RPMI8226 (cell line): ENCODE data around the gene DLL1.
"Not testable (repeated sequence)": the region's sequence is repeated elsewhere in the genome, so short reads cannot be mapped to it uniquely, and the experiment has no call there.

Experiments
- DNase-seq: peaks from one replicate; pipeline ENCODE4 v3.0.0-alpha.2; 2015

Gene DLL1, protein sequence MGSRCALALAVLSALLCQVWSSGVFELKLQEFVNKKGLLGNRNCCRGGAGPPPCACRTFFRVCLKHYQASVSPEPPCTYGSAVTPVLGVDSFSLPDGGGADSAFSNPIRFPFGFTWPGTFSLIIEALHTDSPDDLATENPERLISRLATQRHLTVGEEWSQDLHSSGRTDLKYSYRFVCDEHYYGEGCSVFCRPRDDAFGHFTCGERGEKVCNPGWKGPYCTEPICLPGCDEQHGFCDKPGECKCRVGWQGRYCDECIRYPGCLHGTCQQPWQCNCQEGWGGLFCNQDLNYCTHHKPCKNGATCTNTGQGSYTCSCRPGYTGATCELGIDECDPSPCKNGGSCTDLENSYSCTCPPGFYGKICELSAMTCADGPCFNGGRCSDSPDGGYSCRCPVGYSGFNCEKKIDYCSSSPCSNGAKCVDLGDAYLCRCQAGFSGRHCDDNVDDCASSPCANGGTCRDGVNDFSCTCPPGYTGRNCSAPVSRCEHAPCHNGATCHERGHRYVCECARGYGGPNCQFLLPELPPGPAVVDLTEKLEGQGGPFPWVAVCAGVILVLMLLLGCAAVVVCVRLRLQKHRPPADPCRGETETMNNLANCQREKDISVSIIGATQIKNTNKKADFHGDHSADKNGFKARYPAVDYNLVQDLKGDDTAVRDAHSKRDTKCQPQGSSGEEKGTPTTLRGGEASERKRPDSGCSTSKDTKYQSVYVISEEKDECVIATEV

DNA sequence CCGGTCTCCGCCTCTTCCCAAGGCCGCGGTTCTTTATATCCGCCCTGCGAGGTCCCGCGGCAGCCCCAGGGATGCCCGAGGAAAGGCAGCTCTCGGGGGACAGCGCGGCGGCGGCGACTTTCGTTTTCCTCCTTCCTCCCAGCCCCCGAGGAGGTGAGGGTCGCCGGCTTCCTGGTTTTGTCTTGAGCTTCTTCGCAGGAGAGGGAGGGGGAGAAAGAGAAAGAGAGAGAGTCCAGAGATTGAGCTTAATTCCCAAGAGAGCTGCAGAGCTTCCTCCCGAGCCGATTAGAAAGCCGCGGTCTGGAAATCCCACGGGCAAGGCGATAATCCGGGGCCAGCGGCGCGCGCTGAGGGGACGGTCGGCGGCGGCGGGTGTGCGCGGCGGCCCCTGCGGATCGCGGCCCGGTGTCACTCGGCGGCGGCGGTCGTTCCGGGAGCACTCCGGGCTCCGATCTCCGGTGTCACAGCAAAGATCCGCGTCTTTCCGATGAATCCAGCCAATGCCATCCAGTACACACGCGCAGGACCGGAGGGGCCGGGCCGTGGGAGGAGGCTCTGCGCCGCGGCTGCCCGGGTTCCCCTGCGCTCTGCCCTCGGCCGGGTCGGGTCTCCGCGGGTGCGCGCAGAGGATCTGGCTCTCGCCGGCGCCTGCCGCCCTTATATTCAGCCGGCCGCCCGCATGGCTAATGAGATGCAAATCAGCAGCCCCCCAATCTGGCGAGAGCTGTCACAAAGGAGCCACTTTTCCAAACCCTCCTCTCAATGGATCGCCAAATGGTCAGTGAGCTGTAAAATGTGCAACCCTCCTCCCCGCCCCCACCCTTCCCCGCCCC is at the start of gene DLL1:
TSS of gene DLL1 (minus strand) at position 783 of the 833 bp plus-strand sequence. CDS start 939 bp downstream, outside the sequence.
- DNase-seq = no peak

DNA sequence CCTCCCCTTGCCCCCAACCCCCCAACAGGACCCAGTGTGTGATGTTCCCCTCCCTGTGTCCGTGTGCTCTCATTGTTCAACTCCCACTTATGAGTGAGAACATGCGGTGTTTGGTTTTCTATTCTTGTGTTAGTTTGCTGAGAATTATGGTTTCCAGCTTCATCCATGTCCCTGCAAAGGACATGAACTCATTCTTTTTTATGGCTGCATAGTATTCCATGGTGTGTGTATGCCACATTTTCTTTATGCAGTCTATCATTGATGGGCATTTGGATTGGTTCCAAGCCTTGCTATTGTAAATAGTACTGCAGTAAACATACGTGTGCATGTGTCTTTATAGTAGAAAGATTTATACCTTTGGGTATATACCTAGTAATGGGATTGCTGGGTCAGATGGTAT is 44.3 kb upstream of the DLL1 start:
- not testable (repeated sequence) for DNase-seq

DNA sequence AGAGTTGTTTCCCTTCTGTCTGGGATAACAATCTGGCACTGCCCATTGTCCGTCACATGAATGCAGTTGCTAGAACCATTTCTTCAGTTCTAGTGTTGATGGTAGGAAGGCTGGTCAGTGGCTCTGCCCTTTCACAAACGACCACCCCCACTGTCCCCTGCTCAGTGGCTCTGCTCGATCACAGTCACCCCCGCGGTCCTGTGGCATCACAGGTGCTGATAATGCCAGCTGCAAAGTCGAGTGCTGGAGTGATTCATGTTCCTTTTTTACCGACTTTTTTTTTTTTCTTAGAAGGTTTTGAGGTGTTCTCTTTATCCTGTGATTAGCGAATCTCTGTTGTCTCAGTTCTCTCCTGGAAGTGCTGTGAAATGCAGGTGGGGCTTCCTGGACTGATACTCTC is 38.4 kb upstream of the DLL1 start:
- no peak for DNase-seq

DNA sequence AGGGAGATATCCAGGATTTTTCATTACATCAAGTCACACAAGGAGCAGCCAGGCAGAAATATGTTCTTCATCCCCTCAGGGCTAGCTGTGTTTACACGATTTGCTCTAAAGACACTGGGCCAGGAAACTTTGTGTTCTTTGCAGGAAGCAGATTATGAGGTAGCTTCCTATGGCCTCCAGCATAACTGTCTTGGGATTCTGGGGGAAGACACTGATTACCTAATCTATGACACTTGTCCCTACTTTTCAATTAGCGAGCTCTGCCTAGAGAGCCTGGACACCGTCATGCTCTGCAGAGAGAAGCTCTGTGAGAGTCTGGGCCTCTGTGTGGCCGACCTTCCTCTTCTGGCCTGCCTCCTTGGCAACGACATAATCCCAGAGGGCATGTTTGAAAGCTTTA is 26.8 kb upstream of the DLL1 start:
- DNase-seq = no peak

DNA sequence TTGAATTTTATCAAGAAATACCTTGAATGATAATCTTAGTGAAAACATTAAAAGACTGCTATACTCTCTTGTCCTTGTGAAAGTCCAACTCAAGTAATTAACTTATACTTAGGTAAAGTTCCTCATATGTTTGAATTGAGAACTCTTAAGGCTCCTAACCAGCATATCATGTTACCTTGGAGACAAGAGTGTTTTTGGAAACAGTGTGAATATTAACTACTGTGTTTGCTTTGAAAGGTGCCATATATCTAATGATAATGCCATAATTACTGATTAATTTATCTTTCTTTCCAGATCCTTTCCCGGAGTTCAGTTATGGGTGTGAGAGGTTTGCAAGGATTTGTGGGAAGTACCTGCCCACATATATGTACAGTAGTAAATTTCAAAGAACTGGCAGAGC is 26.2 kb upstream of the DLL1 start:
- no peak for DNase-seq

DNA sequence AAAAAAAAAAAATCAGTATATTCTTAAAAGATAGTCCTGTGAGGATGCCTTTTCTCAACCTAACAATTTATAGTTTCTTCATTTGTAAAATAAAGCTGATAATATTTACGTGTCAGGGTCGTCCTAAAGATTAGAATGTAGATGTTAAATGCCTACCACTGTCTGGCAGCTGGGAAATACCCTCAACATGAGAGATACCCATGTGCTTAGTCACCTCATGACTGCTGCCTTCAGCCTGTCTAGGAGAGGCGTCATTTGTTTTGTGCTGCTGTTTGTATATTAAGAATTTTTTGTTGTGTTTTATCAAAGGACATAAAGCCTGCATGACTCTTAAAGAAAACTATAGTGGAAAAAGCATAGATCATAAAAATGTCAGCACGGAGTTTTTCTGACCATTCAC is 25.2 kb upstream of the DLL1 start:
- no peak for DNase-seq

DNA sequence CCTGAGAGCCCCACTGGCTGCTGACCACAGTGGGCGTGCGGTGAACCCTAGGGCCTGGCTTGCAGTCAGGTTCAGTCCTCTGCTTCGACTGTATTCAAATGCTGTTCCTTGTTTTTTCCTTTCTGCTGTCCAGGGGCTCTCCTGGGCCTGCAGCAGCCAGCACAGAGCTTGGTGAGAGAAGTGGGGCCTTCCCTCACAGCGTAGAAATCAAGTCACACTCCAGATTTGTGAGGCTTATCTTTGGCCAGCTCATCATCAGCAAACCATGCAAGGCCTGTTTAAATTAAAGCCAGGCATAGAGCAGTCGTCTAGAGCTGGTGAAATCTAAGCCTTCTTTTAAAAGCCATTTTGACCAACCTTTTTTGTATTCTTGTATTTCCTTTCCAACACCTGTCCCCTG is 24.1 kb upstream of the DLL1 start:
- DNase-seq = no peak

DNA sequence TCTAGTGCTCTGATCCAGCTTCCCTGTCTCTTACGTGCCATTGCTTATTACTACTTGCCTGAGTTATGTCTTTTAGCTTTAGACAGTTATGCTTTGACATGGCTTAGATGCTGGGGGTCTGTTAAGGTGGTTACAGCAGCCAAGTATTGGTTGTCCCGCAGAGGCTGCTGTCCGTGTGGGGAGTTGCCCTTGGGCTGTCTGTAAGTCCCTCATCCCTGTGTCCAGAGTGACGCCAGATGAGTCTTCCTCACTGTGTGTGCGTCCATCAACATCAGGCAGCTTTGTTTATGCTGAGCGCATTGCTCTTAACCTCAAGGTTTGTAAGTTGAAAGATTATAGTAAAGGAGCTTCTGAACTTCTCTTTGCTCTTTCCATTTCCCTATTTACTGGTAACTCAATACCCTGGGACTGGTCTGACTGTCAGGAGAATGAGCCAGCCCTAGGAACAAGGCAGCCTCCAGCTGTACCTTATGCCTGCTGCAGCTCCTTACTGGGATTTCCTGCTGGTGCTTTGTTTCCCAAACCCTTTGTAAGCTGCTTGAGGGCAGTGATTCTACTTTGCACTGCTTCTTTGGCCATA is 22.9 kb upstream of the DLL1 start:
- no peak for DNase-seq

DNA sequence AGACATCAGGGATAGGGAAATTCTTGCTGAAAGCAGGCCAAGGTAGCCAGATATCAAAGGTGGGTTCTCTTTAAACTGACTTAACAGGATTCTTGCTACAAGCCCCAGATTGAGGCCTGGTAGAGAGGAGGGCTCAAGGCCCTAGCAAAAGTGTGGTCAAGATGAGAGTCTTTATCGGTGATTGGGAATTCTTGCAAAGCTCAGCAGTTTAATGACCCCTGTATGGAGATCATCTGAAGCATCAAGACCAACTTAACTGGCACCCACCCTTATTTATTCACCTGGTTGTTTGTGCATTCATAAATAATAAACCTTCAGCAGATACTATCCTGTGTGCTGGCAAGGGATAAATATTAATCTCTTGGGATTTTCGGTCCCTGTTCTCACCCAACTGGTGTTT is 22.0 kb upstream of the DLL1 start:
- DNase-seq = no peak

DNA sequence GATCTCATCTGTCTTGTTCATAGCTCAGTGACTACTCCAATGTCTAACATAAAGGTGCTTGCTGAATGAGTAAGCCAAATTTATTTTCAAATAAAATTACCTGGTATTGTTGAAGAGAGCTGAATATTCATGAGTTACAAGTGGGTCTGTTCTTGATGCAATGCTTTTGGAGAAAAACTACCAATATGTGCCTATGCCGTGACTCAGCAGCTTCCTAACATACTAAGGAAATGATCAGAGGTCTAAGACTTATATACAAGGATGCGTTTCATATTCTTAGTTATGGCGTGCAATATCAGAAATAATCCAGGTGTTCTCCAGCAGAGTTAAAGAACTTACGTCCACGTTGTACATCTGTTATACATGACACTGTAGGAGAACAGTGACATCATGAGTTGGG is 20.8 kb upstream of the DLL1 start:
- no peak for DNase-seq

DNA sequence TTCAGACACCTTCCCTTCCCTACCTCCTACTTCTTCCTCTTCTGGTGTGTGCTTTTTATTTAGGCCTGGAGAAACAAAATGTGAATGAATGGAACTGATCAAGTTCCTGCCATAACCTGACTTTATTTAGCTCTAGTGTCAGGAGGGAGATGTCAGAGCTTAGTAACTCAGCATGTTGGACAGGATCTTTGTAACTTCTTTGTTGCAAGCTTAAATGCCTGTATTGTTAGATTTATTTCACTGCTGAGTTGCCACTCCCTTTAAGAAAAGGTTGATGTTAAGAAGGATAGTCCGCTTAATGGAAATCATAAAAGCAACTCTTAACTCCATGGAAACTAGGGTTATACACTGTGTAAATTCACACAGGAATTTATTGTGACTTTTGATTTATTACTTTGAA is 17.9 kb upstream of the DLL1 start:
- no peak for DNase-seq

DNA sequence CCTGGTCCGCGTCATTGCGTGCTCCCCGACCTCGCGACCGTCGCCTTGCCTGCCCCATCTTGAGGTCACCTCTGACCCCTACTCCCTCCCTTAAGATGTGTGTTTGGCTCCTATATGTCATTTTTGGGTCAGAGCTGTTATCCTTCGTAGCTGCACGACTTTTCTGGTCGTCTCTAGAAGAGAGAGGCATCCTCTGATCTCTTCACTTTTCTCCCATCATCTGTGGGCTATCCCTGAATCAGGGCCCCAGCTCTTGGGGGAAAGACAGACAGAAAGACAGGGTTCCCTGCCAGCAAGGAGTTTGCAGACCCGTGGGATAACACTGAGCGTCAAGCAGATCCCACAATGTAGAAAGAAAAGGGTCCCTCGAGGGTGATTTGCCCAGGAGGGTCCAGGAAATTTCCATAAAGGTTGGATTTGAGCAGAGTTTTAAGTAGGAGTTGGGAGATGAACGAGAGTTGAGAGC is 16.2 kb upstream of the DLL1 start:
- no peak for DNase-seq

DNA sequence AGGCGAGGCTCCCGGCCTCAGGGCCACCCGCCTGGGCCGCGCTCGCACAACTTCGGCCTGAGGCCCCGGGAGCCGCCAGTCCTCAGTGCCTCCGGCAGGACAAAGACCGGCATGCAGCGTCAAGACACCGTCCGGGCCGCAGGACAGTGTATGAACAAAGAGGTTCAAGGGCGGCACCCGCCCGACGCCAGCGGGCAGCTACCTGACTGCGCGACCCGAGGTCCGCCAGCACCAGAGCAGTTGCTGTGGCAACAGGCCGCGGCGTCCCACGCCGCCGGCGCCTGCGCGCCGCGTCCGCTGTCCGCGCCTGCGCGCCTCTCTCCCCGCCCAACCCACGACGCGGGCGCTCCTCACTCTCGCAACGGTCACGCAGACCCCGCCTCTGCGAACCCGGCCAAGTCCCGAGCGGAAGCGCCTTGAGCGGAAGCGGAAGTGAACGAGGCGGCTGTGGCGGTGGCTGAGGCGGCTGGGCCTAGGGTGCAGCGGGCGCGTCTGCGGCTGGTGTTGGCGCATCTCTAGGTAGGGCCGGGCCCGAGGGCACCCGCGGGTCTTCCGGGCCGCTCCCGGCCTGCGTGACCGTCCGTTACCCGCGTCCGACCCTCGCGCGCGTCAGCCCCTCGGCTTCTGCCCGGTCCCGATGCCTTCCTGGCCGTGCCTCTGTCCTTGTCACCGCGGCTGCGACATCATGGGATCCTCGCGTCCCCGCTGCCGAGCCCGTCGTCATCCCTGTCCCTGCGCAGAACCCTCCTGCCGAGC is 15.6 kb upstream of the DLL1 start, which contains the start of gene FAM120B:
TSS of gene FAM120B (plus strand) at position 435 of the 756 bp plus-strand sequence. CDS start 10,633 bp downstream, outside the sequence.
- DNase-seq = peak; percentile 97

DNA sequence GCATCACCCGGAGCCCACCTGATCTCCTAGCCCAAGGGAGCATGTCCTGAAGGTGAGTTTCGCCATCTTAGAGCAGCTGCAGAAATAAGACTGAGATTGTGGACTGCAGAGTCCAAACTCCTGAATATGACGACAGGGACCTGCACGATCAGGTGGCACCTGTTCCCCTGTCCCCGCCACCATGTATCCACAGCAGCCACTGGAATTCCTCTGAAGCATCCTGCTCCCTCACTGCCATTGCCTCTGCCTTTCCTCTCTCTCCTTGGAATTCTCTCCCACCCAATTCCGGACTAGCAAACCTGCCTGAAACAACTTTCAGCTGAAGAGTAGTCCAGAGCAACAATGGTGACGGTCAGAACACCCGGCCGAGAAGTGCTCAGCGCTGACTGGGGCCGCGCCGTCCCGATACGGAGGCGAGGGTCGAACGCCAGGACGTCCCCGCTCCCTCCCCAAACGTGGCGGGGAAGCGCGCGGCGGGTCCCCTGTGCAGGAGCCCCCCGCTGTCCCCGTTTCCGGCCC is 15.0 kb upstream of the DLL1 start:
- peak; percentile 7 for DNase-seq

DNA sequence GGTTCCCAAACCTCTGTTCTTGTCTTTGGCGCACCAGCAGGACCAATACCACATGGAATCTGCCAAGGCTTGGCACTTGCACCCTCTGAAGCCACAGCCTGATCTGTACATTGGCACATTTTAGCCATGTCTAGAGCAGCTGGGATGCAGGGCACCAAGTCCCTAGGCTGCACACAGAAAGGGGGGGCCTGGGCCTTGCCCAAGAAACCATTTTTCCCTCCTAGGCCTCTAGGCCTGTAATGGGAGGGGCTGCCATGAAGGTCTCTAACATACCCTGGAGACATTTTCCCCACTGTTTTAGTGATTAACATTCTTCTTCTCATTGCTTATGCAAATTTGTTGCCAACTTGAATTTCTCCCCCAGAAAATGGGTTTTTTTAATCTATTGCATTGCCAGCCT is 10.3 kb upstream of the DLL1 start:
- no peak for DNase-seq

DNA sequence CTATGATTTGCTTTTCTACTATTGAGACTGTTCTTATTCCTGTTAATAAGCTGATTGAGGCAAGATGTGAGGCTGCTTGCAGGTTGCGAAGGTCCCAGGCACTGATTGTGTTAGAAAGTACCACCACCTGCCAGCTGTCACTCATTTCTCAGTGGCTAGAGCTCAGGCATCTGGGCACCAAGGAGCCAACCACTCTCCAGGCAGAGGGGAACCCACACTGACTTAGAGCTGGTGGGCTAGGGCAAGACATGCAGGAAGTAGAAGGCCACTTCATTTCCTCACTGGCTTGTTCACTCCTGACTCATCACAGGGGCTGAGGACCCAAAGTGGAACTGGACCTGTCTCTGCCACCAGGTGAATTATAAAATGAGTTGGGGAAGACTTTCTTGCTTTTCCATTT is 7.8 kb upstream of the DLL1 start:
- DNase-seq = no peak

DNA sequence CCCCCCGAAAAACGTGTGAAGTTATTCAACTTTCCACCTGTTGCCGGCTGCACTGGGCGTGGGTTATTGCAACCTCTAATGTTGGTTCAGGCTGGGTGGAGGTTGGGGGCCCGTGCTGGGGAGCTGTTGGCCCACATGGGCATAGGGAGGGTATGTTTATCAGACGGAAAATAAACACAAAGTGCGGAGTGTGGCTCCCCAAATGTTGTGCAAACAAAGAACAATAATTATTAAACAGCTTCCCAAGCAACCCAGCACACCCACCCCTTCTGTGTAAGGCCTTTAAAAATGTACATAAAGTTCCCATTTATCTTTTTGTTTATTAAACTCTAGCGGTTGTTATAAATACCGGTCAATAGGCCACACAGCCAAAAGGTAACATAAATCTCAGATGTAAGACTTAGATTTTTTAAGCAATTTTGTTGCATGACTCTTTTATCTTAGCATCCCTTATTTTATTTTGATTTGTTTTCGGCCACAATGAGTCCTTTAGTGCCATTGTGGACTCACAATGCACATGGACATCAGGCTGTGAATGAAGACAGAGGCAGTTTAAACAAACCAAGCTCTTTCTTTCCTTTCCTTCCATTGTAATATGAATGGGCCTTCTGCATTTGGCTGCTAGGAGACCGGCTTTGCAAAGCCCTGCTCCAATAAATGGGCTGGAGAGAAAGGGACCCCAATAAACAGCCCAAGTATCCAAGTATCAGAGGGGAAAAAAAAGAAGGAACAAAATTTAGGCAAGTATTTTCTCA is 6.9 kb upstream of the DLL1 start:
- DNase-seq = no peak

DNA sequence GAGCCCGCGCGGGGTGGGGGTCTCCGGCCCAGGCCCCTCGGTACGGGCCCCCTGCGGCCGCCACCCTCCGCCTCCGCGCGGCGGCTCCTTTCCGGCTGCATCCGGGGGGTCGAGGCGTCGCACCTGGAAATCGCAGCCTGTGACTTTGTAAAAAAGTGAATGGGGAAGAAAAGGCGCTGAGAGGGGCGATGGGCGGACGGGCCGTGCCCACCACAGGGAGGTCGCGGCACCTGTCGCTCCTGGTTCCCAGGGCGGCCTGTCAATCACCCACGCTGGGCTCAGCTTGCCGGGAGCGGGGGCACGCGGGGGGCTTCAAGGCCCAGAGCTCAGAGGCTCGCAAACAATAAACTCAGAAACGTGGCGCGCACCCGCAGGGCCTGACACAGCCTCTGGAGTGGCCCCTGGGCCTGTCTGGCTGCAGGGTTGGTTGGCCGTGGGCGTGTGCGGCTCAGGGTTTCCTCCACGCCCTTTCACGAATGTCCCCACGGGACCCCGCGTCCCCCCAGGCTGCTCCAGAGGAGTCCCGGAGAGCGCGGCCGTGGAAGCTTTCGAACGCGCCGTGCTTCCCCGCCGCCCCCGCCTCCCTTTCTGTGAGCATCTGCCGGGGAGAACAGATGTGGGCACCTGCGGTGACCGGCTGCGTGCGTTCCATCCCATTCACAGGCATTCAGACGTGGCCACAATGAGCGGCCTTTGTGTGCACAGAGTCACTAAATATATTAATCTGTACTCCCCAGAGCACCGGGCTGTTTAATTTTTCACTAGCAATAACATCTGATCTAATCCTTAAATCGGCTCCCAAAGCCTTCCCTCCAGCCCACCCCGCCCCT is 6.1 kb upstream of the DLL1 start:
- no peak for DNase-seq

DNA sequence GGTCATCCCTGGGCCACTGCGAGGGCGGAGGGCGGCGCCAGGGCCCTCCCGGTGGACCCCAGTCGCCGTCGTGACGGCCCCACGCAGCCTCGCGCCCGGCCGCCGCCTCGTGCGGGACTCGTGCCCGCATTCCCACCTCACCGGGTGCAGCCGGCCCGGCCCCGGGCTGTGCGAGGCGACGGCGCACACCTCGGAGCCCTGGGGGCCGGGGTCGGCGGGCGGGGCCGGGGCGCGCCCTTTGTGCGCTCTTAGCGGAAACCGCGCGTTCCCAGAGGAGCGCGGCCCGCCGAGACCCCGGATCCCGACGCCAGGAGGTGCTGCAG is 5.5 kb upstream of the DLL1 start:
- DNase-seq = no peak
